HCT116 (cell line): ENCODE results near the gene GUCY2D. TPM values are rescaled to one million over a fixed set of nuclear protein-coding genes. Genes with fewer than 3 reads are reported as not detected.

Source experiments
- ATAC-seq: fragments of 200-7000 bp; cut with Tn5 transposase; 2 replicates; pipeline ENCODE4 v1.9.1; 2020; ENCODE audit warnings: mild to moderate bottlenecking, moderate library complexity
- BruUV-seq: library from RNA; stranded (reverse); fragments of 400-500 nt; replicated peaks from 2 replicates; lab custom pipeline; 2021; lab: Mats Ljungman, UMichigan
- CTCF ChIA-PET: fragments of 300-600 bp; sonication (Branson Sonifier 250); formaldehyde crosslinking; loops from one replicate; lab custom pipeline; 2021; ENCODE audit warnings: antibody characterized with exemption; lab: Charles Lee
- POLR2A ChIA-PET: fragments of 300-600, 350-600 bp; sonication (Branson Sonifier 250); formaldehyde crosslinking; loops from one replicate; lab custom pipeline; 2021; ENCODE audit warnings: antibody characterized with exemption; lab: Charles Lee
- RAD21 ChIA-PET, 2 experiments: fragments of 300-600 bp; sonication (Branson Sonifier 250); formaldehyde crosslinking; loops; one replicate each; lab custom pipeline; 2023; ENCODE audit warnings: low total read pairs in 2 of 2; ENCODE audit not compliant: uncharacterized antibody in 2 of 2, unreplicated experiment in 2 of 2, low non-redundant PET in 1 of 2; lab: Charles Lee
- DNase-seq: peaks from one replicate; pipeline ENCODE4 v3.0.0-alpha.2; 2010; ENCODE audit warnings: low read depth, low spot score
- H2AFZ ChIP-seq: fragments of 200-600 bp; shearing (Covaris generic), sonication (generic); 2 replicates; pipeline ENCODE4 v1.6.1; 2017; ENCODE audit warnings: low read depth, mixed run types, mixed read lengths, antibody characterized with exemption, low read length; ENCODE audit not compliant: poor library complexity, severe bottlenecking
- H3K27ac ChIP-seq: 2 replicates; pipeline ENCODE4 v1.5.1; 2012; ENCODE audit warnings: low read depth, low read length
- H3K27me3 ChIP-seq: fragments of 200-600 bp; sonication (generic); 2 replicates; pipeline ENCODE4 v1.6.1; 2016; ENCODE audit warnings: mixed run types, low read length, mixed read lengths; ENCODE audit not compliant: insufficient read depth
- H3K36me3 ChIP-seq, 2 experiments: fragments of 200-500 bp in 1 of 2; fragments of 200-600 bp in 1 of 2; sonication (Bioruptor generic) in 1 of 2; sonication (generic) in 1 of 2; 2 replicates each; pipeline versions ENCODE4 v1.5.1 to v1.6.1; 2014 to 2016; ENCODE audit warnings: low read length in 2 of 2, inconsistent platforms in 1 of 2, mixed read lengths in 1 of 2, mixed run types in 1 of 2; ENCODE audit not compliant: insufficient read depth in 2 of 2, control insufficient read depth in 1 of 2
- H3K4me1 ChIP-seq, 2 experiments: fragments of 200-600 bp in 1 of 2; sonication (generic) in 1 of 2; 2 replicates each; pipeline versions ENCODE4 v1.5.1 to v1.6.1; 2012 to 2017; ENCODE audit warnings: low read length in 2 of 2, inconsistent platforms in 1 of 2, mild to moderate bottlenecking in 1 of 2, mixed read lengths in 1 of 2, mixed run types in 1 of 2, moderate library complexity in 1 of 2; ENCODE audit not compliant: insufficient read depth in 2 of 2, control insufficient read depth in 1 of 2
- H3K4me2 ChIP-seq: fragments of 200-600 bp; sonication (generic); 2 replicates; pipeline ENCODE4 v1.6.1; 2017; ENCODE audit warnings: mixed run types, low read length, mixed read lengths
- H3K4me3 ChIP-seq, 2 experiments: fragments of 200-600 bp in 1 of 2; sonication (generic) in 1 of 2; replicated peaks in 1 of 2; 2 replicates each; pipeline ENCODE4 v1.5.1; 2011 to 2016; ENCODE audit warnings: low read length in 2 of 2, control low read depth in 1 of 2, low read depth in 1 of 2, mild to moderate bottlenecking in 1 of 2, mixed read lengths in 1 of 2, mixed run types in 1 of 2
- H3K79me2 ChIP-seq: fragments of 200-600 bp; sonication (generic); 2 replicates; pipeline ENCODE4 v1.6.1; 2017; ENCODE audit warnings: mild to moderate bottlenecking, mixed run types, low read length, moderate library complexity, mixed read lengths; ENCODE audit not compliant: insufficient read depth
- H3K9ac ChIP-seq: fragments of 200-600 bp; sonication (generic); 2 replicates; pipeline ENCODE4 v1.6.1; 2016; ENCODE audit warnings: low read length, mixed read lengths
- H3K9me2 ChIP-seq: fragments of 200-600 bp; sonication (generic), shearing (Covaris generic); 2 replicates; pipeline ENCODE4 v1.6.1; 2017; ENCODE audit warnings: mixed run types, mild to moderate bottlenecking, moderate library complexity; ENCODE audit not compliant: insufficient read depth
- H3K9me3 ChIP-seq, 2 experiments: fragments of 200-500 bp in 1 of 2; fragments of 200-600 bp in 1 of 2; sonication (Bioruptor generic) in 1 of 2; sonication (generic) in 1 of 2; 2 replicates each; pipeline ENCODE4 v1.6.1; 2014 to 2017; ENCODE audit warnings: low read length in 2 of 2, mixed read lengths in 2 of 2, inconsistent platforms in 1 of 2, low read depth in 1 of 2, mild to moderate bottlenecking in 1 of 2, mixed run types in 1 of 2, moderate library complexity in 1 of 2; ENCODE audit not compliant: control insufficient read depth in 1 of 2, insufficient read depth in 1 of 2
- H4K20me1 ChIP-seq: fragments of 200-600 bp; sonication (generic), shearing (Covaris generic); 2 replicates; pipeline ENCODE4 v1.6.1; 2017; ENCODE audit warnings: mixed run types, mild to moderate bottlenecking, moderate library complexity; ENCODE audit not compliant: insufficient read depth
- ATF3 ChIP-seq: IDR thresholded peaks from 2 replicates; pipeline ENCODE4 v1.6.1; 2012
- CBX3 ChIP-seq: IDR thresholded peaks from 2 replicates; pipeline ENCODE4 v1.6.1; 2012; ENCODE audit warnings: low read depth
- EGR1 ChIP-seq: IDR thresholded peaks from 2 replicates; pipeline ENCODE4 v1.6.1; 2012; ENCODE audit warnings: low read depth
- ELF1 ChIP-seq: IDR thresholded peaks from 2 replicates; pipeline ENCODE4 v1.6.1; 2012; ENCODE audit warnings: low read depth, borderline replicate concordance
- EZH2phosphoT487 ChIP-seq: fragments of 200-600 bp; IDR thresholded peaks from 2 replicates; pipeline ENCODE4 v1.6.1; 2018; ENCODE audit warnings: antibody characterized with exemption, borderline replicate concordance
- FOSL1 ChIP-seq: IDR thresholded peaks from 2 replicates; pipeline ENCODE4 v1.6.1; 2012; ENCODE audit warnings: low read depth
- JUND ChIP-seq: IDR thresholded peaks from 2 replicates; pipeline ENCODE4 v1.6.1; 2012
- POLR2A ChIP-seq: IDR thresholded peaks from 2 replicates; pipeline ENCODE4 v1.7.0; 2011; ENCODE audit warnings: borderline replicate concordance; ENCODE audit not compliant: insufficient read depth, insufficient read length; ENCODE audit errors: extremely low read depth
- RAD21 ChIP-seq: IDR thresholded peaks from 2 replicates; pipeline ENCODE4 v1.6.1; 2012; ENCODE audit warnings: low read depth, mild to moderate bottlenecking
- REST ChIP-seq: IDR thresholded peaks from 2 replicates; pipeline ENCODE4 v1.6.1; 2012; ENCODE audit warnings: low read depth
- SP1 ChIP-seq: IDR thresholded peaks from 2 replicates; pipeline ENCODE4 v1.6.1; 2012; ENCODE audit warnings: low read depth
- SRF ChIP-seq: IDR thresholded peaks from 2 replicates; pipeline ENCODE4 v1.6.1; 2012; ENCODE audit warnings: low read depth
- YY1 ChIP-seq: IDR thresholded peaks from 2 replicates; pipeline ENCODE4 v1.6.1; 2011; ENCODE audit warnings: low read length, low read depth, moderate library complexity, mild to moderate bottlenecking; ENCODE audit not compliant: insufficient replicate concordance; ENCODE audit errors: extremely low read depth
- ZFX ChIP-seq: fragments of 450-650 bp; IDR thresholded peaks from 2 replicates; pipeline ENCODE4 v1.6.1; 2017
- ZNF274 ChIP-seq: fragments of 200-500 bp; sonication (Bioruptor generic); IDR thresholded peaks from 2 replicates; pipeline ENCODE4 v1.6.1; 2014; ENCODE audit warnings: mild to moderate bottlenecking, low read depth, low read length, inconsistent platforms
- intact Hi-C: fragments of 100-400 bp; cut with micrococcal nuclease; formaldehyde crosslinking; loops from 2 replicates; pipeline ENCODE4 v1.10.0; 2022
- total RNA-seq: library from RNA; stranded (reverse); gene quantifications from one replicate; pipeline ENCODE4 v1.2.1, GENCODE V29; 2021; ENCODE audit not compliant: unreplicated experiment

GUCY2D gene
- total RNA-seq, 1 experiment from 2014 or later: 1.4 TPM

GRCh38 chr17:8067806-8068205, 65.4 kb downstream of the GUCY2D start:
- no peak overlapping the region for H3K4me3 ChIP-seq
- ChIA-PET CTCF (interaction anchor here (1.6 kb wide), 1 partner anchor 11 kb away, joined by 4 read pairs; no protein-coding TSS in a partner anchor), POLR2A (no interaction called here), RAD21 (no interaction called here)
- ATAC-seq (no peak), DNase-seq (no peak)
- no peaks in the 10 kb centered on the region for H3K9me3 ChIP-seq
- no peak overlapping the region for H3K27ac ChIP-seq
- H3K4me2 ChIP-seq: no peak overlapping the region
- intact Hi-C loops: no loop called here
- TF ChIP-seq EGR1: no peak
- TF ChIP-seq ZNF274: no peak
- TF ChIP-seq POLR2A: no peak
- TF ChIP-seq EZH2phosphoT487: no peak
- no peak for TF ChIP-seq SP1
- TF ChIP-seq YY1: no peak
- no peak for TF ChIP-seq JUND
- TF ChIP-seq CBX3: no peak
- TF ChIP-seq SRF: no peak
- no peak for TF ChIP-seq FOSL1
- no peaks in the 10 kb centered on the region for H3K4me1 ChIP-seq
- no TSS peak for BruUV-seq
- no peaks in the 10 kb centered on the region for H3K9me2 ChIP-seq
- H3K36me3 ChIP-seq: no peaks in the 10 kb centered on the region
- H3K9ac ChIP-seq: no peak overlapping the region
- H2AFZ ChIP-seq: no peak overlapping the region
- no peaks in the 10 kb centered on the region for H4K20me1 ChIP-seq
- no peaks in the 10 kb centered on the region for H3K27me3 ChIP-seq
- H3K79me2 ChIP-seq: no peaks in the 10 kb centered on the region

GRCh38 chr17:8068736-8069586, 66.5 kb downstream of the GUCY2D start:
- CTCF ChIA-PET: interaction anchor here (1.1 to 2.0 kb wide), 4 partner anchors 9 to 25 kb away, joined by 3 to 12 read pairs (median 6); no protein-coding TSS in a partner anchor
- Histone ChIP-seq H2AFZ (no peak overlapping the region), H3K27me3 (peaks cover 3% of the 10 kb centered on the region; the same call in 1 of the 2 replicates), H3K9me2 (no peaks in the 10 kb centered on the region), H3K4me3 (no peak overlapping the region), H3K27ac (no peak overlapping the region), H3K79me2 (no peaks in the 10 kb centered on the region), H3K36me3 (no peaks in the 10 kb centered on the region), H4K20me1 (no peaks in the 10 kb centered on the region), H3K4me1 (peaks cover 0 to 9% of the 10 kb centered on the region in 2 experiments; a peak in 1 of 4 replicates), H3K4me2 (no peak overlapping the region), H3K9ac (no peak overlapping the region), H3K9me3 (no peaks in the 10 kb centered on the region)
- no peak for DNase-seq
- BruUV-seq: no TSS peak
- POLR2A ChIA-PET: no interaction called here
- ATAC-seq: no peak
- intact Hi-C loops: no loop called here
- RAD21 ChIA-PET: interaction anchor here in 1 of 2 experiments (1.5 kb wide), 1 partner anchor 9 kb away, joined by 4 read pairs; no protein-coding TSS in a partner anchor
- TF ChIP-seq ELF1: no peak
- TF ChIP-seq RAD21: no peak
- no peak for TF ChIP-seq FOSL1
- TF ChIP-seq ZFX: no peak
- no peak for TF ChIP-seq YY1
- no peak for TF ChIP-seq EZH2phosphoT487
- TF ChIP-seq SP1: no peak
- no peak for TF ChIP-seq JUND
- no peak for TF ChIP-seq ATF3
- TF ChIP-seq REST: no peak
